Epithelial cell of esophagus (primary cell): ENCODE data around the gene ELMO1.
A peak's percentile ranks its signal among the peaks of the same experiment; 100 is the strongest.

Source experiments
- DNase-seq: peaks from one replicate; pipeline ENCODE4 v3.0.0; 2010; ENCODE audit warnings: low read depth
- H3K4me3 ChIP-seq: 2 replicates; pipeline ENCODE4 v1.5.1; 2011; ENCODE audit warnings: mild to moderate bottlenecking, low read length, control low read depth
- TF ChIP-seq, protein P1 (sequence below): IDR thresholded peaks from 2 replicates; pipeline ENCODE4 v1.5.1; 2011; ENCODE audit warnings: low read depth, mild to moderate bottlenecking, low read length, control low read depth, inconsistent platforms; ENCODE audit not compliant: insufficient read depth; ENCODE audit errors: missing control alignments

Gene ELMO1

GRCh38 chr7:37201003-37201875, 247.4 kb downstream of the ELMO1 start:
- no peak overlapping the region for H3K4me3 ChIP-seq
- DNase-seq, result peak; percentile 65
- TF ChIP-seq, protein P1, sequence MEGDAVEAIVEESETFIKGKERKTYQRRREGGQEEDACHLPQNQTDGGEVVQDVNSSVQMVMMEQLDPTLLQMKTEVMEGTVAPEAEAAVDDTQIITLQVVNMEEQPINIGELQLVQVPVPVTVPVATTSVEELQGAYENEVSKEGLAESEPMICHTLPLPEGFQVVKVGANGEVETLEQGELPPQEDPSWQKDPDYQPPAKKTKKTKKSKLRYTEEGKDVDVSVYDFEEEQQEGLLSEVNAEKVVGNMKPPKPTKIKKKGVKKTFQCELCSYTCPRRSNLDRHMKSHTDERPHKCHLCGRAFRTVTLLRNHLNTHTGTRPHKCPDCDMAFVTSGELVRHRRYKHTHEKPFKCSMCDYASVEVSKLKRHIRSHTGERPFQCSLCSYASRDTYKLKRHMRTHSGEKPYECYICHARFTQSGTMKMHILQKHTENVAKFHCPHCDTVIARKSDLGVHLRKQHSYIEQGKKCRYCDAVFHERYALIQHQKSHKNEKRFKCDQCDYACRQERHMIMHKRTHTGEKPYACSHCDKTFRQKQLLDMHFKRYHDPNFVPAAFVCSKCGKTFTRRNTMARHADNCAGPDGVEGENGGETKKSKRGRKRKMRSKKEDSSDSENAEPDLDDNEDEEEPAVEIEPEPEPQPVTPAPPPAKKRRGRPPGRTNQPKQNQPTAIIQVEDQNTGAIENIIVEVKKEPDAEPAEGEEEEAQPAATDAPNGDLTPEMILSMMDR, result peak; percentile 87

GRCh38 chr7:37198906-37199485, 249.7 kb downstream of the ELMO1 start:
- H3K4me3 ChIP-seq, result no peak overlapping the region
- TF ChIP-seq, protein P1, result peak; percentile 94
- DNase-seq, result peak; percentile 80

DNA sequence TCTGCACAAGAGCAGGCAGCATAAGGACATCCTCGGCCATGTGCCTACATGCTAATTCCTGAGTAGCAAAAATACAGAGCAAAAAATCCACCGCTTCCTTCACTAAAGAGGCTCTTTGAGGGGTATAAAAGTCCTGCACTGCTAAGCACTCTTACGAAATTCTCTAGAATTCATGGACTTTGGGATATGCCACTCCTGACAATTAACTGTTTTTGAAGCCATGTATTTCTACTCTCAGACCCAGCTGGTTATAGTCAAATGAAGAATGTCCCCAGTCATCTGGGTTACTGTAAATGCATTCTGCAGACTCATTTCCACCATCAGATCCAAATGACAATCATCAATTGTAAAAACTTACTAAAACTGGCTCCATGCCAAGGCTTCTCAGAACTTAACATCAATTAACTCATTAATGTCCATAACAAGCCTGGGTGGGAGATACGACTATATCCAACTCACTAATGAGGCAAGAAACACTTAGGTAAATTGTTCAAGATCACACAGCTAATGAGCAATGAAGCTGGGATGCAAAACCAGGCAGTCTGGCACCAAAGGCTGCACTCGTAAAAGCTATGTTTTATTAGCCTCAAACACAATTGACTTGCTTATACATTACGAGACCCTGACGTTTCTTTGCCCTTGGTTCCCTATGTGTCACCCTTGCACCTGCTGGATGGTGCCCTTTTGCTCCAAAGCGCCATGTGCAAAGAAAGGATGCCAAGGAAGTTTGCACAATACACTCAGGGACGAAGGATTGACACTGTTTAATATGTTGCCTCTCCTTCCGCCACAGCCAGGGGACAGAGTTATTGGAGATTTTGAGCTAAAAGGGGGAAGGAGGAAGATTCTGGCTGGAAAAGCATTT, 250.4 kb downstream of the ELMO1 start:
- DNase-seq, result no peak
- no peak overlapping the region for H3K4me3 ChIP-seq
- TF ChIP-seq, protein P1, result no peak

GRCh38 chr7:37197108-37197507, 251.6 kb downstream of the ELMO1 start:
- TF ChIP-seq, protein P1, result no peak
- no peak overlapping the region for H3K4me3 ChIP-seq
- DNase-seq, result no peak

DNA sequence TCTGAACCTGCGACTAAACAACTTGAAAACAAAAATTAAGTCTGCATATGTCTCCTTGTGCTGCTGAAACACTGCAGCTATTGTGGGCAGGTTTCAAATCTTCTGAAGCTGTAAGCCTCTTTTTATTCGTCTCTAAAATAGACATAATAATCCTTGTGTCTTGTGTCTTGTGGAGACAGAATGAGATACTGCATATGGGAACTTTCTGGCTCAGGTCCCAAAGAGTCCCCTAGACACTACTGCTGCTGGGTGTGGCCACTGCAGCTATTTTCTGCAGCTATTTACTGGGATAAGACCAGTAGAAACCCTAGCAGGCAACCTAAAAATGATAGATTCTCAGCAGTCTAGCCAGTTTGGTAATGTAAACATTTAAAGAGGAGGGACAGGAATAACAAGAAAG, 252.0 kb downstream of the ELMO1 start:
- TF ChIP-seq, protein P1, result no peak
- no peak overlapping the region for H3K4me3 ChIP-seq
- DNase-seq, result no peak

DNA sequence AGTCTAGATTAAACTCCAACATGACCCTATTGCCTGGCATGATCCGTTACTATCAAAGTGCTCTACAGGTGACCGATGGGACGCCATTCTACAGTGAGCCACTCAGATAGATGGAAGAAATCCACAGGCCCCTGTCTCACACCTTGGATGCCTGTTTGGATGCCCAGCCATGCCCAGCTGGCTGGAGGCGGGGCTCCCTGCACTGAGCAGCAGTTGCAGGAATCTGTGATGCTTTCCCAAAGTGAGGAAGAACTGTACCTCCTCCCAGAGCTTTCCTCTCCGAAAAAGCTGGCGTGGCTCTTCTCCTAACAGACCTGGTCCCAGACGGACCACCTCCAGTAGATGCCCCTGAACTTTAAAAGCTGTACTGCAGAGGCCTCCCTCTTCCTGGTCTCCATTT, 253.3 kb downstream of the ELMO1 start:
- no peak overlapping the region for H3K4me3 ChIP-seq
- no peak for DNase-seq
- TF ChIP-seq, protein P1, result no peak
